ENCODE data around the gene CDH13. TPM values are rescaled to one million over a fixed set of nuclear protein-coding genes. Genes with fewer than 3 reads are reported as not detected.

CDH13 gene
- total and polyA plus RNA-seq, 2 of the 8 experiments (the other 6 are each of a cell fraction or from before 2014, with no cell fraction given), result 2.3 to 2.4 TPM

- TF ChIP-seq EGR1 (IDR thresholded peaks at IDR 0.05; ENCODE audit: borderline replicate concordance, low read depth, low read length), result no peak
These were observed 575.0 kb downstream of the CDH13 start (continued) for GRCh38 chr16:83201748-83202147.
